ENCODE measurements around the gene ISL2. TPM values are rescaled to one million over a fixed set of nuclear protein-coding genes. Genes with fewer than 3 reads are reported as not detected.

ISL2 gene
- total RNA-seq, 1 donor from 2014 or later = 0.38 TPM

DNA sequence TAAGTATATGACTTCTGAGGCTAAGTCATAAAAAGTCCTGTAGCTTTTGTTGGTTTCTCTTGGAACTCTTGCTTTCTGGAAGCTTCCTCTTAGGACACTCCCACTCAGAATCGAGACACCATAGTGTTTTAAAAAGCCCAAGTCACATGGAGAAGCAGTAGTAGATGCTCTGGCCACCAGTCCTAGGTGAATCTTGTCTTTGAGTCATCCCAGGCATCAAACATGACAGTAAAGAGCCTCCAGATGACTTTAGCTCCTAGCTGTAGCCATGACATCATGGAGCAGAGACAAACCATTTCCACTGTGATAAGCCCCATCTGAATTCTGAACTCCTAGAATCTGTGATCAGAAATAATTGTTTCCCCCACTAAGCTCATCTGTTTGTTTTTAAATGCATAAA is 42.1 kb downstream of the ISL2 start:
- TF ChIP-seq, protein P1, sequence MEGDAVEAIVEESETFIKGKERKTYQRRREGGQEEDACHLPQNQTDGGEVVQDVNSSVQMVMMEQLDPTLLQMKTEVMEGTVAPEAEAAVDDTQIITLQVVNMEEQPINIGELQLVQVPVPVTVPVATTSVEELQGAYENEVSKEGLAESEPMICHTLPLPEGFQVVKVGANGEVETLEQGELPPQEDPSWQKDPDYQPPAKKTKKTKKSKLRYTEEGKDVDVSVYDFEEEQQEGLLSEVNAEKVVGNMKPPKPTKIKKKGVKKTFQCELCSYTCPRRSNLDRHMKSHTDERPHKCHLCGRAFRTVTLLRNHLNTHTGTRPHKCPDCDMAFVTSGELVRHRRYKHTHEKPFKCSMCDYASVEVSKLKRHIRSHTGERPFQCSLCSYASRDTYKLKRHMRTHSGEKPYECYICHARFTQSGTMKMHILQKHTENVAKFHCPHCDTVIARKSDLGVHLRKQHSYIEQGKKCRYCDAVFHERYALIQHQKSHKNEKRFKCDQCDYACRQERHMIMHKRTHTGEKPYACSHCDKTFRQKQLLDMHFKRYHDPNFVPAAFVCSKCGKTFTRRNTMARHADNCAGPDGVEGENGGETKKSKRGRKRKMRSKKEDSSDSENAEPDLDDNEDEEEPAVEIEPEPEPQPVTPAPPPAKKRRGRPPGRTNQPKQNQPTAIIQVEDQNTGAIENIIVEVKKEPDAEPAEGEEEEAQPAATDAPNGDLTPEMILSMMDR (IDR thresholded peaks at IDR 0.05; ENCODE audit: unreplicated experiment) = no peak
- Mint-ChIP-seq H3K27ac (no peak overlapping the region), H3K27me3 (no peaks in the 10 kb centered on the region), H3K9me3 (ENCODE audit: low read depth) (no peaks in the 10 kb centered on the region), H3K4me1 (ENCODE audit: low read depth) (peaks cover 13% of the 10 kb centered on the region), H3K36me3 (ENCODE audit: insufficient read depth) (peaks cover 5% of the 10 kb centered on the region), H3K4me3 (ENCODE audit: low read depth) (no peak overlapping the region)
- no peak for DNase-seq (ENCODE audit: low spot score, unreplicated experiment)

DNA sequence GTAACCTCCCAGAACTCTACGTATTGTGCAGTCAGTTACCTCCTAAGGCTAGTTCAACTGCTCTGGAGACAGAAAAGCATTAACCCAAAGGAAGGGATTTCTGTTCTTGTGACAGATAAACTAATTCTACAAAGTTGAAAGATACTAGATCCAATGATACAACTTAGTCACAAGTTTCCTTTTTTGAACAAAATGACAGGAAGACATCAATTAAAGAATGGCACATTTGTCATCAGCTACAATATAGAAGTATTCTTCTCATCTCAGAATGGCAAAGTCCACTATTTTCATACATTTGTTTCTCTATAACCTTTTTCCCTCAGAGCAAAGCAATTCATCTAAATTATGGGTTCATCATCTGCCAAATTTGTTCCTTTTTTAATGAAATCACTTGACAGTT is 43.7 kb downstream of the ISL2 start:
- Mint-ChIP-seq H3K4me3 (ENCODE audit: low read depth) (no peak overlapping the region), H3K27me3 (no peaks in the 10 kb centered on the region), H3K36me3 (ENCODE audit: insufficient read depth) (peaks cover 3% of the 10 kb centered on the region), H3K4me1 (ENCODE audit: low read depth) (peaks cover 13% of the 10 kb centered on the region), H3K9me3 (ENCODE audit: low read depth) (no peaks in the 10 kb centered on the region), H3K27ac (no peak overlapping the region)
- no peak for DNase-seq (ENCODE audit: low spot score, unreplicated experiment)
- TF ChIP-seq, protein P1 (IDR thresholded peaks at IDR 0.05; ENCODE audit: unreplicated experiment) = no peak

DNA sequence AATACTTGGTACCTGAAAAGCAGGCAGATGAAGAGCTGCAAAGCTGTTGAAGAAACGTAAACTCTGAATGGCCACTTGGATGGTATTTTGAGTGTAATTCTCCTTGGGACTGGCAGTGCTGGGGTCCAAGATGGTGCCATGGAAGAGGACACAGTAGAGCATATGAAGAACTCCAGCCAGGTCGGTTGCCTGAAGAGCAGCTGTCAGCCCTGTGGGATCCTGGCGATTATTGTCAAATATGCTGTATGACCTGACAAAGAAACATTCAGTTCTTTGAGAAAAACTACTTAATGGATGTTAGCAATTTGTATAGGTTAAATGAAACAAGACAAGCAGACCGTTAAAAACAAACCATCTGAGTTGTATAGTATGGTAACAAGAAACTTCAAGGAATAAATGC is 44.8 kb downstream of the ISL2 start:
- no peak for DNase-seq (ENCODE audit: low spot score, unreplicated experiment)

DNA sequence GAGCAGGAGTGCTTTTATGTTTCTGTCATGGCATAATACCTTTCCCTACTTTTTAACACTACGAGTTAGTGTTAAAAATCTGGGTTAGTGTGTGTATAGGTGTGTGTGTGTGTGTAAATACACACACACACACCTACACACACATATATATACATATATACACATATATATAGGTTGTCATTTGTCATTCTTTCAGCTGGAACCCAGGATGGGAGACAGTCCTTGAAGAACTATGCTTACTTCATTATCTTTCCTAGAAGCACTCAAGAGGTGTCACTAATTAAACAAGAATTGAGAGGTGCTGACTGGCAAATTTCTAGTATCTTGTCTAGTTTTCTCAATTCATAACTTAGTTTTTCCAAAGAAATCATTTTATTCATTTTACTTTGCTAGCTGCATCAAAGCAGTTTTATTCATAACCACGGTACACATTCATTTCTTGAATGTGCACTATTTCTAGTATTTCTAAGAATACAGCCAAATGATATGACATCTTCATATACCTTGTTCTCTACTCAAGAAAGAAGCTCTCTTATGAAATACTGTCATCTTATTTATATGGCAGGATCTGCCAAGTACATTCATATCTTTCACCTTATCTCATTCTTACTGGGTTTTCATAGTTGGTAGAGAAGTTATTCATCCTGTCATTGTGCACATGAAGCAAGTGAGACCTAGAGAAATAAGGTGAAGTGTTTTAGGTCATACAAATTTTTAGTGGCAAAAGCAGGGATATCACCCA is 46.6 kb downstream of the ISL2 start:
- H3K4me1 Mint-ChIP-seq (ENCODE audit: low read depth) = no peaks in the 10 kb centered on the region
- TF ChIP-seq, protein P1 (IDR thresholded peaks at IDR 0.05; ENCODE audit: unreplicated experiment) = no peak
- peaks cover 4% of the 10 kb centered on the region for H3K9me3 Mint-ChIP-seq (ENCODE audit: low read depth)
- H3K27me3 Mint-ChIP-seq = peaks cover 9% of the 10 kb centered on the region
- no peak overlapping the region for H3K4me3 Mint-ChIP-seq (ENCODE audit: low read depth)
- H3K36me3 Mint-ChIP-seq (ENCODE audit: insufficient read depth) = peaks cover 3% of the 10 kb centered on the region
- no peak for DNase-seq (ENCODE audit: low spot score, unreplicated experiment)
- no peak overlapping the region for H3K27ac Mint-ChIP-seq

More for the DNA sequence above, 44.8 kb downstream of the ISL2 start:
- H3K9me3 Mint-ChIP-seq (ENCODE audit: low read depth) = peaks cover 3% of the 10 kb centered on the region
- no peak overlapping the region for H3K4me3 Mint-ChIP-seq (ENCODE audit: low read depth)
- peaks cover 3% of the 10 kb centered on the region for H3K36me3 Mint-ChIP-seq (ENCODE audit: insufficient read depth)
- TF ChIP-seq, protein P1 (IDR thresholded peaks at IDR 0.05; ENCODE audit: unreplicated experiment) = no peak
- peaks cover 4% of the 10 kb centered on the region for H3K27me3 Mint-ChIP-seq
- H3K27ac Mint-ChIP-seq = no peak overlapping the region
- peaks cover 9% of the 10 kb centered on the region for H3K4me1 Mint-ChIP-seq (ENCODE audit: low read depth)

DNA sequence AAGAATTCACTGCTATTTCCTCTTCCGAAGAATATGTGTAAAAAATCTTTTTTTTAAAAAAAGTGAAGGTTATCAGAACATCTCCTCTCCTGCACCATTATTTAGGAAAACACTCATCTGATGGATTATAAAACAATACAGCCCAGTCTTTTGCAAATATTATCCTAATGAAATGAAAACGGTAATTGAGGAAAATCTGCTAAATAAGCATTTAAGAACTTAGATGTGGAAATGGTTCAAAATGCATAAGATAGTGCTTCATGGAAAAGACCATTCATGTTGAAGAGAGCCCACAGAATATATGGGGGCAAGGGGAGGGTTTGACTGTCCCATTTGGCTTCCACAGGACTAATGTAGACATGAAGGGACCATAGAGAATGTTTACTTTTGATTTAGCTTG is 47.8 kb downstream of the ISL2 start:
- Mint-ChIP-seq H3K4me3 (ENCODE audit: low read depth) (no peak overlapping the region), H3K27me3 (peaks cover 9% of the 10 kb centered on the region), H3K36me3 (ENCODE audit: insufficient read depth) (peaks cover 7% of the 10 kb centered on the region), H3K4me1 (ENCODE audit: low read depth) (no peaks in the 10 kb centered on the region), H3K27ac (no peak overlapping the region), H3K9me3 (ENCODE audit: low read depth) (peaks cover 4% of the 10 kb centered on the region)
- TF ChIP-seq, protein P1 (IDR thresholded peaks at IDR 0.05; ENCODE audit: unreplicated experiment) = no peak
- no peak for DNase-seq (ENCODE audit: low spot score, unreplicated experiment)
